SK-N-SH treated with all-trans-retinoic acid at 6 μM for 48 hours (cell line): ENCODE data around the gene ZMIZ2.
A peak's percentile ranks its signal among the peaks of the same experiment; 100 is the strongest.

Experiments used
- ATAC-seq: fragments of 200-7000 bp; cut with Tn5 transposase; 3 replicates; pipeline ENCODE4 v1.9.1; 2020; ENCODE audit warnings: mild to moderate bottlenecking, moderate library complexity
- ARNTL ChIP-seq: fragments of 450-650 bp; formaldehyde crosslinking; IDR thresholded peaks from 2 replicates; pipeline ENCODE4 v1.5.0; 2020; ENCODE audit warnings: low read depth, mild to moderate bottlenecking, moderate library complexity, borderline replicate concordance
- CSDC2 ChIP-seq: fragments of 250-450 bp; sonication (Bioruptor Pico); IDR thresholded peaks from 2 replicates; pipeline ENCODE4 v1.5.0; 2020; ENCODE audit warnings: mild to moderate bottlenecking, moderate library complexity
- ESRRG ChIP-seq: fragments of 250-450 bp; sonication (Bioruptor Pico); IDR thresholded peaks from 2 replicates; pipeline ENCODE4 v1.6.1; 2021; ENCODE audit warnings: mild to moderate bottlenecking
- GLIS3 ChIP-seq: fragments of 250-450 bp; sonication (Bioruptor Pico); IDR thresholded peaks from 2 replicates; pipeline ENCODE4 v1.5.0; 2020; ENCODE audit warnings: mild to moderate bottlenecking, moderate library complexity
- ISL1 ChIP-seq: fragments of 250-450 bp; sonication (Bioruptor Pico); IDR thresholded peaks from 2 replicates; pipeline ENCODE4 v2.1.2; 2022; ENCODE audit warnings: mild to moderate bottlenecking, moderate library complexity
- OSR1 ChIP-seq: fragments of 250-450 bp; sonication (Bioruptor Pico); IDR thresholded peaks from 2 replicates; pipeline ENCODE4 v1.8.0; 2022; ENCODE audit warnings: moderate library complexity, mild to moderate bottlenecking, inconsistent platforms
- PPARA ChIP-seq: fragments of 250-450 bp; sonication (Bioruptor Pico); IDR thresholded peaks from 2 replicates; pipeline ENCODE4 v1.5.0; 2020; ENCODE audit warnings: mild to moderate bottlenecking, borderline replicate concordance
- SNAI2 ChIP-seq: fragments of 250-450 bp; sonication (Bioruptor Pico); IDR thresholded peaks from 2 replicates; pipeline ENCODE4 v1.5.0; 2020; ENCODE audit warnings: mild to moderate bottlenecking, moderate library complexity
- TCF4 ChIP-seq: fragments of 250-450 bp; sonication (Bioruptor Pico); IDR thresholded peaks from 2 replicates; pipeline ENCODE4 v1.8.0; 2021; ENCODE audit warnings: mild to moderate bottlenecking, moderate library complexity, borderline replicate concordance
- TOX ChIP-seq: fragments of 250-450 bp; sonication (Bioruptor Pico); IDR thresholded peaks from 2 replicates; pipeline ENCODE4 v1.8.0; 2021; ENCODE audit warnings: mild to moderate bottlenecking, moderate library complexity, borderline replicate concordance
- ZFP3 ChIP-seq: fragments of 250-450 bp; sonication (Bioruptor Pico); IDR thresholded peaks from 2 replicates; pipeline ENCODE4 v1.5.0; 2020; ENCODE audit warnings: mild to moderate bottlenecking, moderate library complexity
- ZFP30 ChIP-seq: fragments of 450-650 bp; formaldehyde crosslinking; IDR thresholded peaks from 2 replicates; pipeline ENCODE4 v1.5.0; 2022; ENCODE audit warnings: mild to moderate bottlenecking, moderate library complexity
- ZNF565 ChIP-seq: fragments of 450-650 bp; formaldehyde crosslinking; conservative IDR thresholded peaks from 2 replicates; pipeline ENCODE4 v1.5.0; 2020; ENCODE audit warnings: low read depth, mild to moderate bottlenecking, moderate library complexity
- ZNF8 ChIP-seq: fragments of 450-650 bp; formaldehyde crosslinking; IDR thresholded peaks from 2 replicates; pipeline ENCODE4 v1.5.0; 2020; ENCODE audit warnings: mild to moderate bottlenecking, moderate library complexity
- TF ChIP-seq, protein P1 (sequence below): fragments of 250-450 bp; sonication (Bioruptor Pico); IDR thresholded peaks from 2 replicates; pipeline ENCODE4 v1.5.0; 2020; ENCODE audit warnings: mild to moderate bottlenecking, moderate library complexity
- TF ChIP-seq, protein P2 (sequence below): fragments of 250-450 bp; sonication (Bioruptor Pico); IDR thresholded peaks from 2 replicates; pipeline ENCODE4 v1.5.1; 2021; ENCODE audit warnings: mild to moderate bottlenecking, moderate library complexity
- TF ChIP-seq, protein P3 (sequence below): fragments of 250-450 bp; sonication (Bioruptor Pico); IDR thresholded peaks from 2 replicates; pipeline ENCODE4 v1.5.1; 2020; ENCODE audit warnings: low read depth, mild to moderate bottlenecking, moderate library complexity
- TF ChIP-seq, protein P4 (sequence below): fragments of 250-450 bp; sonication (Bioruptor Pico); IDR thresholded peaks from 2 replicates; pipeline ENCODE4 v1.8.0; 2021; ENCODE audit warnings: low read depth, mild to moderate bottlenecking, moderate library complexity, borderline replicate concordance
- TF ChIP-seq, protein P5 (sequence below): fragments of 250-450 bp; sonication (Bioruptor Pico); IDR thresholded peaks from 2 replicates; pipeline ENCODE4 v1.8.0; 2020; ENCODE audit warnings: mild to moderate bottlenecking, moderate library complexity, borderline replicate concordance

The ZMIZ2 gene

DNA sequence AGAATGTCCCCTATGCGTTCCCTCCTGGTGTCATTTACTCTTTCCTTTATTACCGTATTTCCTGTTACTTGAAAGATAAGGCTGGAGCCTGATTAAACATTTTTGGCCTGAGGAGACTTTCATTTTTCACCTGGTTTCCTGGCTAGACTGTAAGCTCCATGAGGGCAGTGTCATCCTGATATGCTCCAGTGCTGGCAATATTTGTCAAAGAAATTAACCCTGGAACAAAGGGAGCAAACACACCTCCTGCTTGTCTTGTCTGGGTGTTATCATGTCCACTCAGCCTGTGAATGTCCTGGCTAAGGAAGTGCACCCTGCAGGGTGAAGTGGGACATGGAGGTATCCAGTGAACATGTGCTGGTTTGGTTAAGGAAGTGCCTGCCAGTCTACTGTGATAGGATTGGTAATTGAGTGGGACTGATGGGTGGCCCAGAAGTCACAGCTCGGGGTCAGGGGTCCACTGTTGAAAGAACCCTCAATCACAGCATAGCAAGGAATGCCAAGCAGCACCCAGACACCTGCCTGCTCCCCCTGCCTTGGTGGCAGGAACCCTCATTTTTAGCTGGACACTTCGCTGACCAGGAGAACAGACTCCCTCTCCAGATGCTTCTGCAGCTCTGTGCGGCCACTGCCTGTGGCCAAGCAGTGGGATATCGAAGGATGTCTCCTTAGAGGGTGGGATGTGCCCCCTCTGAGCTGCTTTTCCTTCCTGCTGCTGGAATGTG, 26.9 kb downstream of the ZMIZ2 start:
- ATAC-seq = no peak
- TF ChIP-seq ISL1 (no peak), SNAI2 (CRISPR knock-in tag) (no peak), OSR1 (CRISPR knock-in tag) (no peak), CSDC2 (CRISPR knock-in tag) (no peak), ZNF565 (no peak), ESRRG (no peak), PPARA (CRISPR knock-in tag) (no peak), ZFP30 (no peak), ARNTL (no peak), TOX (CRISPR knock-in tag) (no peak), GLIS3 (CRISPR knock-in tag) (no peak), ZNF8 (no peak)
- TF ChIP-seq, protein P1, sequence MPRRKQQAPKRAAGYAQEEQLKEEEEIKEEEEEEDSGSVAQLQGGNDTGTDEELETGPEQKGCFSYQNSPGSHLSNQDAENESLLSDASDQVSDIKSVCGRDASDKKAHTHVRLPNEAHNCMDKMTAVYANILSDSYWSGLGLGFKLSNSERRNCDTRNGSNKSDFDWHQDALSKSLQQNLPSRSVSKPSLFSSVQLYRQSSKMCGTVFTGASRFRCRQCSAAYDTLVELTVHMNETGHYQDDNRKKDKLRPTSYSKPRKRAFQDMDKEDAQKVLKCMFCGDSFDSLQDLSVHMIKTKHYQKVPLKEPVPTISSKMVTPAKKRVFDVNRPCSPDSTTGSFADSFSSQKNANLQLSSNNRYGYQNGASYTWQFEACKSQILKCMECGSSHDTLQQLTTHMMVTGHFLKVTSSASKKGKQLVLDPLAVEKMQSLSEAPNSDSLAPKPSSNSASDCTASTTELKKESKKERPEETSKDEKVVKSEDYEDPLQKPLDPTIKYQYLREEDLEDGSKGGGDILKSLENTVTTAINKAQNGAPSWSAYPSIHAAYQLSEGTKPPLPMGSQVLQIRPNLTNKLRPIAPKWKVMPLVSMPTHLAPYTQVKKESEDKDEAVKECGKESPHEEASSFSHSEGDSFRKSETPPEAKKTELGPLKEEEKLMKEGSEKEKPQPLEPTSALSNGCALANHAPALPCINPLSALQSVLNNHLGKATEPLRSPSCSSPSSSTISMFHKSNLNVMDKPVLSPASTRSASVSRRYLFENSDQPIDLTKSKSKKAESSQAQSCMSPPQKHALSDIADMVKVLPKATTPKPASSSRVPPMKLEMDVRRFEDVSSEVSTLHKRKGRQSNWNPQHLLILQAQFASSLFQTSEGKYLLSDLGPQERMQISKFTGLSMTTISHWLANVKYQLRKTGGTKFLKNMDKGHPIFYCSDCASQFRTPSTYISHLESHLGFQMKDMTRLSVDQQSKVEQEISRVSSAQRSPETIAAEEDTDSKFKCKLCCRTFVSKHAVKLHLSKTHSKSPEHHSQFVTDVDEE (CRISPR knock-in tag) = no peak
- TF ChIP-seq, protein P2, sequence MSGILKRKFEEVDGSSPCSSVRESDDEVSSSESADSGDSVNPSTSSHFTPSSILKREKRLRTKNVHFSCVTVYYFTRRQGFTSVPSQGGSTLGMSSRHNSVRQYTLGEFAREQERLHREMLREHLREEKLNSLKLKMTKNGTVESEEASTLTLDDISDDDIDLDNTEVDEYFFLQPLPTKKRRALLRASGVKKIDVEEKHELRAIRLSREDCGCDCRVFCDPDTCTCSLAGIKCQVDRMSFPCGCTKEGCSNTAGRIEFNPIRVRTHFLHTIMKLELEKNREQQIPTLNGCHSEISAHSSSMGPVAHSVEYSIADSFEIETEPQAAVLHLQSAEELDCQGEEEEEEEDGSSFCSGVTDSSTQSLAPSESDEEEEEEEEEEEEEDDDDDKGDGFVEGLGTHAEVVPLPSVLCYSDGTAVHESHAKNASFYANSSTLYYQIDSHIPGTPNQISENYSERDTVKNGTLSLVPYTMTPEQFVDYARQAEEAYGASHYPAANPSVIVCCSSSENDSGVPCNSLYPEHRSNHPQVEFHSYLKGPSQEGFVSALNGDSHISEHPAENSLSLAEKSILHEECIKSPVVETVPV (CRISPR knock-in tag) = no peak
- TF ChIP-seq, protein P3, sequence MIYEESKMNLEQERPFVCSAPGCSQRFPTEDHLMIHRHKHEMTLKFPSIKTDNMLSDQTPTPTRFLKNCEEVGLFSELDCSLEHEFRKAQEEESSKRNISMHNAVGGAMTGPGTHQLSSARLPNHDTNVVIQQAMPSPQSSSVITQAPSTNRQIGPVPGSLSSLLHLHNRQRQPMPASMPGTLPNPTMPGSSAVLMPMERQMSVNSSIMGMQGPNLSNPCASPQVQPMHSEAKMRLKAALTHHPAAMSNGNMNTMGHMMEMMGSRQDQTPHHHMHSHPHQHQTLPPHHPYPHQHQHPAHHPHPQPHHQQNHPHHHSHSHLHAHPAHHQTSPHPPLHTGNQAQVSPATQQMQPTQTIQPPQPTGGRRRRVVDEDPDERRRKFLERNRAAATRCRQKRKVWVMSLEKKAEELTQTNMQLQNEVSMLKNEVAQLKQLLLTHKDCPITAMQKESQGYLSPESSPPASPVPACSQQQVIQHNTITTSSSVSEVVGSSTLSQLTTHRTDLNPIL (CRISPR knock-in tag) = no peak
- TF ChIP-seq, all 23 proteins: peak for 0

DNA sequence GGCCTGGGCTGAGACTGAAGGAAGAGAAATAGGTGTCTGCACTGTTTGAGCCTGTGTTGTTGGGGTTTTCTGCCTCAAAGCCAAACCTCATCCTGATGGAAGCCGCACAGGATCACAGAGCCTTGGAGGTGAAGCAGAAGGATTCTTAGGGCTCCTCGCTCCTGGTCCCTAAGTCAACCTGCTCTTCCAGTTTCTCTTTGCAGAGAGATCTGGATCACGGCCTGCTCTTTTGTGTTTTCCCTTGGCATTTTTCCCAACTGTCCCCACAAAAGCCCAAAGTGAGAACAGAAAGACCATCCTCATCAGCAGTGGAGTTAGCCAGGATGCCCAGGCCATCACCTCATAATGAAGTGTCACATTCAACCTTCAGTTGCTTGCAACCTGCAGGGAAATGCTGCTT, 27.6 kb downstream of the ZMIZ2 start:
- TF ChIP-seq, protein P4, sequence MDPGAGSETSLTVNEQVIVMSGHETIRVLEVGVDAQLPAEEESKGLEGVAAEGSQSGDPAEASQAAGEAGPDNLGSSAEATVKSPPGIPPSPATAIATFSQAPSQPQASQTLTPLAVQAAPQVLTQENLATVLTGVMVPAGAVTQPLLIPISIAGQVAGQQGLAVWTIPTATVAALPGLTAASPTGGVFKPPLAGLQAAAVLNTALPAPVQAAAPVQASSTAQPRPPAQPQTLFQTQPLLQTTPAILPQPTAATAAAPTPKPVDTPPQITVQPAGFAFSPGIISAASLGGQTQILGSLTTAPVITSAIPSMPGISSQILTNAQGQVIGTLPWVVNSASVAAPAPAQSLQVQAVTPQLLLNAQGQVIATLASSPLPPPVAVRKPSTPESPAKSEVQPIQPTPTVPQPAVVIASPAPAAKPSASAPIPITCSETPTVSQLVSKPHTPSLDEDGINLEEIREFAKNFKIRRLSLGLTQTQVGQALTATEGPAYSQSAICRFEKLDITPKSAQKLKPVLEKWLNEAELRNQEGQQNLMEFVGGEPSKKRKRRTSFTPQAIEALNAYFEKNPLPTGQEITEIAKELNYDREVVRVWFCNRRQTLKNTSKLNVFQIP (CRISPR knock-in tag) = no peak
- TF ChIP-seq, protein P5, sequence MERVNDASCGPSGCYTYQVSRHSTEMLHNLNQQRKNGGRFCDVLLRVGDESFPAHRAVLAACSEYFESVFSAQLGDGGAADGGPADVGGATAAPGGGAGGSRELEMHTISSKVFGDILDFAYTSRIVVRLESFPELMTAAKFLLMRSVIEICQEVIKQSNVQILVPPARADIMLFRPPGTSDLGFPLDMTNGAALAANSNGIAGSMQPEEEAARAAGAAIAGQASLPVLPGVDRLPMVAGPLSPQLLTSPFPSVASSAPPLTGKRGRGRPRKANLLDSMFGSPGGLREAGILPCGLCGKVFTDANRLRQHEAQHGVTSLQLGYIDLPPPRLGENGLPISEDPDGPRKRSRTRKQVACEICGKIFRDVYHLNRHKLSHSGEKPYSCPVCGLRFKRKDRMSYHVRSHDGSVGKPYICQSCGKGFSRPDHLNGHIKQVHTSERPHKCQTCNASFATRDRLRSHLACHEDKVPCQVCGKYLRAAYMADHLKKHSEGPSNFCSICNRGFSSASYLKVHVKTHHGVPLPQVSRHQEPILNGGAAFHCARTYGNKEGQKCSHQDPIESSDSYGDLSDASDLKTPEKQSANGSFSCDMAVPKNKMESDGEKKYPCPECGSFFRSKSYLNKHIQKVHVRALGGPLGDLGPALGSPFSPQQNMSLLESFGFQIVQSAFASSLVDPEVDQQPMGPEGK (CRISPR knock-in tag) = no peak
- TF ChIP-seq TCF4 (no peak), GLIS3 (CRISPR knock-in tag) (no peak)
- no peak for ATAC-seq

DNA sequence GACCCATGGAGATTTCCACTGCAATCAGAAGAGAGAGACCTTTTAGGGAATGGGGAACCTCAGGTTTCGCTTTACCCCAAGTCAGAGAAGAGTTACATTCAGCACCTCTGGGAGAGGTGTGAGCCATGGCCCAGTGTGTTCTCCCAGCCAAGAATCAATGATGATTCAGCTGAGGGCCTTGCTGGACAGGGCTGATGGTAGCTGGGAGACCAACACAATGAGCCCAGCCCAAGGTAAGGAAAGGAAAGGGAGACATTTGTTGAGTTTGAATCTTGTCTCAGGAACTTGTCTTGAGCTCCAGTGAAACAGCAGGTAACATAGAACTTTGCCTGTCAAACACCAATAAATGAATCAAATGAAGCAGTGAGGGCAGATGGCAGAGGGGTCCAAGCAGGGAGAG, 33.8 kb downstream of the ZMIZ2 start:
- TF ChIP-seq, protein P2 (CRISPR knock-in tag) = no peak
- no peak for TF ChIP-seq ZFP3 (CRISPR knock-in tag)
- peak; percentile 21; the same call in 1 of the 3 replicates for ATAC-seq
